GM10266 (cell line): ENCODE measurements around the gene KRT14.
"Not testable (repeated sequence)": the region's sequence is repeated elsewhere in the genome, so short reads cannot be mapped to it uniquely, and the experiment has no call there.

ENCODE experiments used
- DNase-seq: peaks from one replicate; pipeline ENCODE4 v3.0.0; 2012; ENCODE audit errors: extremely low spot score
- CTCF ChIP-seq: IDR thresholded peaks from 2 replicates; pipeline ENCODE4 v1.5.1; 2012; ENCODE audit warnings: mild to moderate bottlenecking, low read depth; ENCODE audit not compliant: control insufficient read depth, insufficient read depth; ENCODE audit errors: missing control alignments

KRT14 gene

GRCh38 chr17:41625602-41626001 is 38.9 kb upstream of the KRT14 start:
- TF ChIP-seq CTCF, result no peak
- DNase-seq, result no peak

- DNase-seq, result no peak
- TF ChIP-seq CTCF, result no peak
Measured at GRCh38 chr17:41624208-41625101, 37.8 kb upstream of the KRT14 start, which contains the start of gene KRT17. KRT17 (minus strand) TSS chr17:41624575; CDS start chr17:41624509, 66 bp downstream.

- not testable (repeated sequence) for DNase-seq
Measured at GRCh38 chr17:41623184-41623861, 36.6 kb upstream of the KRT14 start.

GRCh38 chr17:41622340-41623183 is 35.9 kb upstream of the KRT14 start:
- not testable (repeated sequence) for DNase-seq

GRCh38 chr17:41621916-41622315 is 35.2 kb upstream of the KRT14 start:
- no peak for DNase-seq
- no peak for TF ChIP-seq CTCF

- DNase-seq, result not testable (repeated sequence)
Measured at GRCh38 chr17:41621435-41621817, 34.7 kb upstream of the KRT14 start.

- no peak for TF ChIP-seq CTCF
- no peak for DNase-seq
Measured at GRCh38 chr17:41620583-41621434, 34.1 kb upstream of the KRT14 start.

- not testable (repeated sequence) for DNase-seq
Measured at GRCh38 chr17:41619927-41620582, 33.4 kb upstream of the KRT14 start.
